ENCODE data around the gene USP20.

USP20 gene

GRCh38 chr9:129857207-129857606, 21.9 kb downstream of the USP20 start:
- no peak for DNase-seq (ENCODE audit: low read depth in 2 of 2)

GRCh38 chr9:129858167-129858962, 23.1 kb downstream of the USP20 start:
- DNase-seq (ENCODE audit: low read depth in 2 of 2): no peak

GRCh38 chr9:129860653-129861446, 25.6 kb downstream of the USP20 start:
- no peak for DNase-seq (ENCODE audit: low read depth in 2 of 2)

- DNase-seq (ENCODE audit: low read depth in 2 of 2): no peak
These were observed 26.2 kb downstream of the USP20 start for GRCh38 chr9:129861447-129861827.

- DNase-seq (ENCODE audit: low read depth in 2 of 2): peak; percentile 66 to 68
These were observed 27.9 kb downstream of the USP20 start for GRCh38 chr9:129863059-129863690.

GRCh38 chr9:129864991-129865647, 29.9 kb downstream of the USP20 start:
- DNase-seq (ENCODE audit: low read depth in 2 of 2): no peak

- DNase-seq (ENCODE audit: low read depth in 2 of 2): no peak
These were observed 30.5 kb downstream of the USP20 start for GRCh38 chr9:129865668-129866320.

GRCh38 chr9:129866394-129867135, 31.3 kb downstream of the USP20 start:
- no peak for DNase-seq (ENCODE audit: low read depth in 2 of 2)

DNA sequence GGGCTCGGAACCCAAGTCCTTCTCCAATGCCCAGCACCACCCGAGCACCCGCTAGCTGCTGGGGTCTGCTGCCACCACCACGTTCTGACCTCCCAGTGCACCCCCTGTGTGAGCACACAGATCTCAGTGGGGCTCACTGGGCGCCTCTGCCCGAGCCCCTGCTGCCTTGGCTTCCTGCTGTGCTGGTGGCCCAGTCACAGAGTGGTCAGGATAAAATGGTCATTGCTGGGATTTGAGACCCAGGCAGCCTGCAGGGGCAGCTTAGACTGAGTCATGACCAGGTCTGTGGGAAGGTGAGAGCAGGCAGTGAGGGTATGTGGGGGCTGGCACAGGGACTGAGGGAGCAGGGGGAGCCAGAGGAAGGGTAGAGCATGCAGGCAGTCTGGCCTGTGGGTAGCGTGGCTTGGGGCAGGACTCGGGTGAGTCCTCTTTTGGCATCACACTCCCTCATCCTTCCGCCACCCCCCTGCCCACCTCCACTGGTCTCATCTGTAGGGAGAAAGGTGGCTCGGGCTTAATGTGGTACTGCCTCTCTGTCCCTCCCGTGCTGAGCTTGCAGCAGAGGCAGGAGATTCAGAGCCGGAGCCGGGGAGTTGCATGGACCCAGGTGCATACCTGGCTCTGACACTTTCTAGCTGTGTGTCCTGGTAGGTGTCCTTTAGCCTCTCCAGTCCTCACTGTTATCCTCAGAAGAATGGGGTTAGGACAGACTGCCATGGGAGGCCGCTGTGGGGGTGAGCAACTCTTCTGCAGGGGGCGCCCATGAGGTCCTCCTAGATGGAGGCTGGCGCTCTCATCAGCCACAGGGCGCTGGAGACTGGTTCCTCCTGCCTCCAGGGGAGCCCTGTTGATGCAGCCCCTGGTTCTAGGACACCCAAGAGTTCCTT, 32.1 kb downstream of the USP20 start:
- no peak for DNase-seq (ENCODE audit: low read depth in 2 of 2)

GRCh38 chr9:129868023-129868871, 33.0 kb downstream of the USP20 start:
- no peak for DNase-seq (ENCODE audit: low read depth in 2 of 2)

- peak; percentile 68 to 72 for DNase-seq (ENCODE audit: low read depth in 2 of 2)
These were observed 33.7 kb downstream of the USP20 start for GRCh38 chr9:129868872-129869486.

DNA sequence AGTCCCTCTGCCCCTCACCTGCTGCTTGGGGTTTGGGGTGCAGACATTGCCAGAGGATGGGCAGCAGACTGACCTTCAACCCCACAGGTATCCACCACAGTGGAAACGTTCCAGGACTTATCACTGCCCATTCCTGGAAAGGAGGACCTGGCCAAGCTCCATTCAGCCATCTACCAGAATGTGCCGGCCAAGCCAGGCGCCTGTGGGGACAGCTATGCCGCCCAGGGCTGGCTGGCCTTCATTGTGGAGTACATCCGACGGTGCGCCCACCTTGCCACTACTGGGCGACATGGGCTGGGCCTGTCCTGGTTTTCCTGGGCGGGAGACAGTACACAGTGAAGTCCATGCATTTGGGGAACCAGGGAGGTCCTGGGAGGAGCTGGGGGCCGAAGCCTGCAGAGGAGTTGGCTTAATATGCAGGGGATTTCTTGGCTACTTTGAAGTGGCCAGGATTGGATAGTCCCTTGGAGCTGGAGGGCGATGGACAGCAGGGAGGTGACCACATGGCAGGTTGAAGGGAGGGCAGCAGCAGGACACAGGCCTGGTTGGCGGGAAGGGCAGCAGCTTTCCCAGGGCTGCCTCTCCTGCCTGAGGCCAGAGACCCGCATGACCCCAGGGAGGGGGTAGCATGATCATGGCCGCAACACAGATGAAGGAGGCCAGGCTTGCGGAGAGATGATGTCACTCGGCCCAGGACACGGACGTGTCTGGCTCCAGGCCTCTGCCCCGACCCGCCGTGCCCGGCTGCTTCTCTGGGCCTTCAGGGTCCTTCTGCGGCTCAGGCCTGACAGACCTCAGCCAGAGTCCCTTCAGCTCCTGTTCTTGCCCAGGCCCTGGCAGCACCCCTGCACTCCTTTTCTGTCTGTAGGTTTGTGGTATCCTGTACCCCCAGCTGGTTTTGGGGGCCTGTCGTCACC, 34.6 kb downstream of the USP20 start:
- no peak for DNase-seq (ENCODE audit: low read depth in 2 of 2)

DNA sequence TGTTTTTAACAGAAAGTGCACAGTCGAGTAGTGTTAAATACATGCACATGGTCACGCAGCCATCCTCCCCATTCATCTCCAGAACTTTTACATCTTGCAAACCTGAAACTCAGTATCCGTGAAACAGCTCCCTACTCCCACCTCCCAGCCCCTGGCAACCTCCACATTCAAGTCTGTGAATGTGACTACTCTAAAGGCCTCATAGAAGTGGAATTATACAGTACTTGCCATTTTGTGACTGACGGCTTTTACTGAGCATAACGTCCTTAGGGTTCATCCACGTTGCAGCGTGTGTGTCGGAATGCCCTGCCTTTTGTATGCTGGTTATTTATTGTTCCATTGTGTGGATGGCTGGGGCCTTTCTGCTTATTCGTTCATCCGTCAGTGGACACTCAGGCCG, 35.8 kb downstream of the USP20 start:
- no peak for DNase-seq (ENCODE audit: low read depth in 2 of 2)

- no peak for DNase-seq (ENCODE audit: low read depth in 2 of 2)
These were observed 38.4 kb downstream of the USP20 start for GRCh38 chr9:129873563-129874190.

DNA sequence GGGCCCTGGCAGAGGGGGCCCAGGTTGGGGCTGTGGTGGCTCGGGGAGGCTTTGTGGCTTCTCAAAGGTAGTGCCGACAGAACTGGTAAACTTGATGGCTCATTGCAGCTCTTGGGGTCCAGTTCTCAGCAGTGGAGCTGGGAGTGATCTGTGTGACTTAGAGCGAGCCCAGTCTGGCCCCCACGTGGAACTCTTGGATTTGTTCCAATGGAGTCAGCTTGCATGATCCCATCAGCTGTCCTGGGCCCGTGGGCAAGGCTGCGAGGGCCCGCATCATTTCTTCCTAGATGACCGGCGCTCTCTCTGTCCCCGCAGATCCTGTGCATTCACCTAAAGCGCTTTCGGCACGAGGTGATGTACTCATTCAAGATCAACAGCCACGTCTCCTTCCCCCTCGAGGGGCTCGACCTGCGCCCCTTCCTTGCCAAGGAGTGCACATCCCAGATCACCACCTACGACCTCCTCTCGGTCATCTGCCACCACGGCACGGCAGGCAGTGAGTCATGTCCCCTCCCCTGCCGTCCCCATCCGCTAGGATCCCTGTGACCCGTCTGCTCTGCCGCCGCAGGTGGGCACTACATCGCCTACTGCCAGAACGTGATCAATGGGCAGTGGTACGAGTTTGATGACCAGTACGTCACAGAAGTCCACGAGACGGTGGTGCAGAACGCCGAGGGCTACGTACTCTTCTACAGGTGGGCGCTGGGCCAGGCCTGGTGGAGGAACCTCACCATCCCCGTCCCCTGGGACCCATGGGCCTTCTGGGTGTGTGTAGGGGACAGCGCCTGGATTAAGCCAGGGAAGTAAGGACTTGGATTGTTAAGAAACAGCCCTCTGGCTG, 39.2 kb downstream of the USP20 start:
- no peak for DNase-seq (ENCODE audit: low read depth in 2 of 2)

GRCh38 chr9:129875181-129875611, 39.9 kb downstream of the USP20 start:
- DNase-seq (ENCODE audit: low read depth in 2 of 2): no peak

Measured in stimulated activated CD8-positive, alpha-beta memory T cell treated with anti-CD3 and anti-CD28 coated beads, Interleukin-2, amount 100 ng/mL, for 48 hours (primary cell).